Caco-2 (cell line): ENCODE data around the gene SMARCC1. TPM values are rescaled to one million over a fixed set of nuclear protein-coding genes. Genes with fewer than 3 reads are reported as not detected.

Experiments used
- BruUV-seq: library from RNA; stranded (reverse); fragments of 400-500 nt; replicated peaks from 2 replicates; lab custom pipeline; 2021; lab: Mats Ljungman, UMichigan
- CTCF ChIA-PET: fragments of 300-600 bp; sonication (Branson Sonifier 250); formaldehyde crosslinking; loops from one replicate; lab custom pipeline; 2022; ENCODE audit warnings: antibody characterized with exemption; lab: Charles Lee
- POLR2A ChIA-PET: fragments of 300-600 bp; sonication (Branson Sonifier 250); formaldehyde crosslinking; loops from one replicate; lab custom pipeline; 2022; ENCODE audit warnings: antibody characterized with exemption; lab: Charles Lee
- DNase-seq, 2 experiments: peaks; one replicate each; pipeline versions ENCODE4 v3.0.0 to v3.0.0-alpha.2; 2020 to 2022
- H3K27me3 ChIP-seq: replicated peaks from 2 replicates; pipeline ENCODE4 v1.6.0; 2011; ENCODE audit warnings: low read length; ENCODE audit not compliant: control insufficient read depth, insufficient read depth
- H3K36me3 ChIP-seq: 2 replicates; pipeline ENCODE4 v1.5.1; 2011; ENCODE audit warnings: low read length; ENCODE audit not compliant: control insufficient read depth, insufficient read depth
- H3K4me1 ChIP-seq: fragments of 250-450 bp; sonication (Bioruptor Pico); 2 replicates; pipeline ENCODE4 v1.5.1; 2020; ENCODE audit warnings: mild to moderate bottlenecking
- H3K4me3 ChIP-seq: 2 replicates; pipeline ENCODE4 v1.5.1; 2011; ENCODE audit warnings: low read depth, mild to moderate bottlenecking, control low read depth, low read length
- H3K9me3 ChIP-seq: fragments of 250-450 bp; sonication (Bioruptor Pico); 2 replicates; pipeline ENCODE4 v1.5.1; 2020; ENCODE audit warnings: mild to moderate bottlenecking, moderate library complexity
- H3K27ac Mint-ChIP-seq: one replicate; pipeline ENCODE4 v1.8.0; 2022; ENCODE audit warnings: mixed read lengths; ENCODE audit not compliant: unreplicated experiment
- H3K27me3 Mint-ChIP-seq: one replicate; pipeline ENCODE4 v1.8.0; 2022; ENCODE audit warnings: mixed read lengths; ENCODE audit not compliant: insufficient read depth, unreplicated experiment
- H3K36me3 Mint-ChIP-seq: one replicate; pipeline ENCODE4 v1.8.0; 2022; ENCODE audit warnings: mild to moderate bottlenecking, mixed read lengths; ENCODE audit not compliant: insufficient read depth, unreplicated experiment
- H3K4me1 Mint-ChIP-seq: one replicate; pipeline ENCODE4 v1.8.0; 2022; ENCODE audit warnings: low read depth, mixed read lengths; ENCODE audit not compliant: unreplicated experiment
- H3K4me3 Mint-ChIP-seq: one replicate; pipeline ENCODE4 v1.8.0; 2022; ENCODE audit warnings: mild to moderate bottlenecking, moderate library complexity, mixed read lengths; ENCODE audit not compliant: unreplicated experiment
- H3K9me3 Mint-ChIP-seq: one replicate; pipeline ENCODE4 v1.8.0; 2022; ENCODE audit warnings: mixed read lengths; ENCODE audit not compliant: unreplicated experiment
- intact Hi-C: fragments of 100-400 bp; cut with micrococcal nuclease; formaldehyde crosslinking; loops from one replicate; pipeline ENCODE4 v1.10.0; 2022; ENCODE audit not compliant: unreplicated experiment
- total RNA-seq: library from RNA; stranded (reverse); gene quantifications from 2 replicates; pipeline ENCODE4 v1.2.3, GENCODE V29; 2022
- TF ChIP-seq, protein P1 (sequence below), 2 experiments: fragments of 200-600 bp in 1 of 2; IDR thresholded peaks; 1 replicate in 1 of 2; 2 replicates in 1 of 2; pipeline versions ENCODE4 v1.5.1 to v1.8.0; 2011 to 2022; ENCODE audit warnings: antibody characterized with exemption in 1 of 2, control low read depth in 1 of 2, inconsistent platforms in 1 of 2, low read depth in 1 of 2, low read length in 1 of 2, mild to moderate bottlenecking in 1 of 2, moderate library complexity in 1 of 2; ENCODE audit not compliant: insufficient read depth in 1 of 2, severe bottlenecking in 1 of 2, unreplicated experiment in 1 of 2

SMARCC1 gene
- total RNA-seq, 1 experiment from 2014 or later, result 128 TPM

DNA sequence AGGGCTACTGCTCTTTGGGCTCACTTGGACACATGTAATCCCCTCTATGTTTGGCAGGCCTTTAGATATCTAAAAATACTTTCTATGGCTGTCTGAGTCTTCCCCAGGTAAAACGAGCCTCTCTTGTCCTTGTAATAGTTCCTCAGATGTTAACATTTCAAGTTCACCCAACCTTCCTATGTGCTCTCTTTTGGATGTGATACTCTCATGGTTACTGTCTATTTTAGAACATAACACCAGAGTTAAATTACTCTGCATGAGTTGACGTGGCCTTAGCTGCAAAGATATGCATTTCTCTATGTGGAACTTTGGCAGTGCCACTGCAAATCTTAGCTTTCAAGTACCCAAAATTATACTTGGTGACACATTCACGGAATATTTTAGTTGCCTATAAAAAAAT lies 171.1 kb downstream of the SMARCC1 start:
- H3K4me1 ChIP-seq, result peaks cover 17% of the 10 kb centered on the region
- peaks cover 55% of the 10 kb centered on the region for H3K36me3 Mint-ChIP-seq
- peaks cover 10% of the 10 kb centered on the region for H3K4me1 Mint-ChIP-seq
- no peak overlapping the region for H3K27ac Mint-ChIP-seq
- TF ChIP-seq, protein P1, sequence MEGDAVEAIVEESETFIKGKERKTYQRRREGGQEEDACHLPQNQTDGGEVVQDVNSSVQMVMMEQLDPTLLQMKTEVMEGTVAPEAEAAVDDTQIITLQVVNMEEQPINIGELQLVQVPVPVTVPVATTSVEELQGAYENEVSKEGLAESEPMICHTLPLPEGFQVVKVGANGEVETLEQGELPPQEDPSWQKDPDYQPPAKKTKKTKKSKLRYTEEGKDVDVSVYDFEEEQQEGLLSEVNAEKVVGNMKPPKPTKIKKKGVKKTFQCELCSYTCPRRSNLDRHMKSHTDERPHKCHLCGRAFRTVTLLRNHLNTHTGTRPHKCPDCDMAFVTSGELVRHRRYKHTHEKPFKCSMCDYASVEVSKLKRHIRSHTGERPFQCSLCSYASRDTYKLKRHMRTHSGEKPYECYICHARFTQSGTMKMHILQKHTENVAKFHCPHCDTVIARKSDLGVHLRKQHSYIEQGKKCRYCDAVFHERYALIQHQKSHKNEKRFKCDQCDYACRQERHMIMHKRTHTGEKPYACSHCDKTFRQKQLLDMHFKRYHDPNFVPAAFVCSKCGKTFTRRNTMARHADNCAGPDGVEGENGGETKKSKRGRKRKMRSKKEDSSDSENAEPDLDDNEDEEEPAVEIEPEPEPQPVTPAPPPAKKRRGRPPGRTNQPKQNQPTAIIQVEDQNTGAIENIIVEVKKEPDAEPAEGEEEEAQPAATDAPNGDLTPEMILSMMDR (IDR thresholded peaks at IDR 0.05; ENCODE audit: insufficient read depth in 1 of 2, low read depth in 1 of 2, low read length in 1 of 2, severe bottlenecking in 1 of 2, unreplicated experiment in 1 of 2), result no peak
- H3K27me3 ChIP-seq, result no peaks in the 10 kb centered on the region
- H3K9me3 ChIP-seq, result no peaks in the 10 kb centered on the region
- BruUV-seq, result no TSS peak
- no peak overlapping the region for H3K4me3 Mint-ChIP-seq
- no peak for DNase-seq
- no peak overlapping the region for H3K4me3 ChIP-seq
- H3K36me3 ChIP-seq, result peaks cover 3% of the 10 kb centered on the region; the same call in 1 of the 2 replicates
- ChIA-PET CTCF (no interaction called here), POLR2A (no interaction called here)
- H3K9me3 Mint-ChIP-seq, result no peaks in the 10 kb centered on the region
- H3K27me3 Mint-ChIP-seq, result no peaks in the 10 kb centered on the region
- intact Hi-C loops, result no loop called here

DNA sequence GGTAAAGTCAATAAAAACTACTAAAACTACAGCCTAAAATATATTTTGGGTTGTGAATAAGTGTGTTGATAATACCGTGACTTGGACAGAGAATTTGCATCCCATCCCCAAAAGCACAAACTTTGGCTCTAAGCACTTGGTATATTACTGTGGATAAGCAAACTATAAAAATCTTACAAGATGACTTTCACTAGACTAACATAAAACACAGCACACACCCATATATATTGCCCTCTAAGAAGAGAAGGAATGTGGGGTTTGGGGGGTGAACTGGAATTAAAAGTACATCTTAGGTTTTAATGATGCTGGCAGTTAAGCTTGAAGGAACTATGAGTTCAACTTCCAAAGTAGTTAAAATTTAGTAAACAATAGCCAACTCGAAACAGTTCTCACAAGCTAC lies 174.4 kb downstream of the SMARCC1 start:
- peaks cover 76% of the 10 kb centered on the region for H3K36me3 Mint-ChIP-seq

DNA sequence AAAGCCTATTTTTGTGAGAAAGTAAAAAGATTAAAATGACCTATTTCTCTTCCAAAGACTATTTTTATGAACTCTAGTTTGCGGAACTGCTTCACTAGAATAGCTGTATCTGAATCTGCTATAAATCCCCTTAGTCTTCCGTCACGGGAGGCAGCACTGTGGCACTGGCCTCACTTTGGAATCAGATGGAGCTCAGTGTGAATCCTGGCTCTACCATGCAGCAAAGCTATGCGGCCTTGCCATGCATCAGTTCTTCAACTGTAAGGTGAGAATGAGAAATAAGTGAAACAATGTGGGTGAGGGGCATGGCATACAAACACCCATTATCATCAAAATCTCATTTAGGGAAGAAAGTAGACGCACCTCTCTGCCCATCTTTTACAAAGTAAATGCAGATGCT lies 175.5 kb downstream of the SMARCC1 start:
- intact Hi-C loops, result no loop called here
- BruUV-seq, result no TSS peak
- no peak overlapping the region for H3K4me3 ChIP-seq
- TF ChIP-seq, protein P1 (IDR thresholded peaks at IDR 0.05; ENCODE audit: insufficient read depth in 1 of 2, low read depth in 1 of 2, low read length in 1 of 2, severe bottlenecking in 1 of 2, unreplicated experiment in 1 of 2), result no peak
- no peaks in the 10 kb centered on the region for H3K4me1 ChIP-seq
- H3K27me3 ChIP-seq, result no peaks in the 10 kb centered on the region
- H3K4me3 Mint-ChIP-seq, result no peak overlapping the region
- ChIA-PET POLR2A (no interaction called here), CTCF (interaction anchor here (0.7 kb wide), 1 partner anchor 18 kb away, joined by 4 read pairs; no protein-coding TSS in a partner anchor)
- no peaks in the 10 kb centered on the region for H3K4me1 Mint-ChIP-seq
- peaks cover 5% of the 10 kb centered on the region for H3K36me3 ChIP-seq
- DNase-seq, result no peak
- H3K27me3 Mint-ChIP-seq, result no peaks in the 10 kb centered on the region
- no peak overlapping the region for H3K27ac Mint-ChIP-seq
- H3K36me3 Mint-ChIP-seq, result peaks cover 78% of the 10 kb centered on the region
- H3K9me3 Mint-ChIP-seq, result no peaks in the 10 kb centered on the region
- H3K9me3 ChIP-seq, result no peaks in the 10 kb centered on the region

More for the DNA sequence above, 174.4 kb downstream of the SMARCC1 start:
- H3K27me3 Mint-ChIP-seq, result no peaks in the 10 kb centered on the region
- ChIA-PET CTCF (no interaction called here), POLR2A (no interaction called here)
- no peaks in the 10 kb centered on the region for H3K9me3 Mint-ChIP-seq
- peaks cover 5% of the 10 kb centered on the region for H3K36me3 ChIP-seq
- H3K4me3 Mint-ChIP-seq, result no peak overlapping the region
- TF ChIP-seq, protein P1 (IDR thresholded peaks at IDR 0.05; ENCODE audit: insufficient read depth in 1 of 2, low read depth in 1 of 2, low read length in 1 of 2, severe bottlenecking in 1 of 2, unreplicated experiment in 1 of 2), result no peak
- no peaks in the 10 kb centered on the region for H3K9me3 ChIP-seq
- no peak overlapping the region for H3K27ac Mint-ChIP-seq
- H3K4me1 ChIP-seq, result peaks cover 7% of the 10 kb centered on the region
- no peak overlapping the region for H3K4me3 ChIP-seq
- peaks cover 10% of the 10 kb centered on the region for H3K4me1 Mint-ChIP-seq
- DNase-seq, result no peak
- no TSS peak for BruUV-seq
- intact Hi-C loops, result no loop called here
- H3K27me3 ChIP-seq, result no peaks in the 10 kb centered on the region
